ENCODE measurements around the gene IZUMO1R. TPM values are rescaled to one million over a fixed set of nuclear protein-coding genes. Genes with fewer than 3 reads are reported as not detected.

The IZUMO1R gene
- polyA plus RNA-seq, 4 donors, result not detected

Other genes starting within 250 kb of the IZUMO1R start
- 10 to 100 TPM in 1 of 4 donors, 1 to 10 TPM in 3; 2.4 to 21.8 (median 4.5) TPM for gene PANX1, start 175.7 kb upstream of the IZUMO1R start, polyA plus RNA-seq
- under 1 TPM in 2 of 4 donors, not detected in 2; 0.13 TPM for gene GPR83, start 96.8 kb downstream of the IZUMO1R start, polyA plus RNA-seq
- gene MRE11, start 189.3 kb downstream of the IZUMO1R start, polyA plus RNA-seq, result 10 to 100 TPM in 1 of 4 donors, 1 to 10 TPM in 3; 1.1 to 24.3 (median 3.9) TPM
- 10 to 100 TPM; 14.2 to 33.8 (median 26.7) TPM for gene ANKRD49, start 189.4 kb downstream of the IZUMO1R start, polyA plus RNA-seq
- under 1 TPM in 1 of 4 donors, not detected in 3; 0.09 TPM for gene C11orf97, start 207.9 kb downstream of the IZUMO1R start, polyA plus RNA-seq
- 10 to 100 TPM in 2 of 4 donors, 1 to 10 TPM in 2; 6.0 to 22.4 (median 12.3) TPM for gene FUT4, start 239.3 kb downstream of the IZUMO1R start, polyA plus RNA-seq